Nephron (organoid): Measurements from ENCODE around the gene UBTF.

Experiments
- H3K27ac Mint-ChIP-seq, 3 experiments: 2 replicates each; pipeline ENCODE4 v1.8.0; 2020; ENCODE audit warnings: mixed read lengths in 3 of 3, mild to moderate bottlenecking in 2 of 3, moderate library complexity in 1 of 3
- H3K27me3 Mint-ChIP-seq: 2 replicates; pipeline ENCODE4 v1.8.0; 2021; ENCODE audit warnings: low read depth, mild to moderate bottlenecking, moderate library complexity, mixed read lengths
- H3K36me3 Mint-ChIP-seq: 2 replicates; pipeline ENCODE4 v1.8.0; 2020; ENCODE audit warnings: low read depth, mixed read lengths
- H3K4me1 Mint-ChIP-seq: 2 replicates; pipeline ENCODE4 v1.8.0; 2020; ENCODE audit warnings: mixed read lengths
- H3K4me3 Mint-ChIP-seq, 3 experiments: 2 replicates each; pipeline ENCODE4 v1.8.0; 2020; ENCODE audit warnings: mild to moderate bottlenecking in 3 of 3, mixed read lengths in 3 of 3, moderate library complexity in 2 of 3
- H3K9me3 Mint-ChIP-seq: 2 replicates; pipeline ENCODE4 v1.8.0; 2020; ENCODE audit warnings: mixed read lengths
- CTCF ChIP-seq, 3 experiments: fragments of 200-600 bp; sonication (generic); IDR thresholded peaks; one replicate each; pipeline ENCODE4 v1.5.0; 2021; ENCODE audit warnings: antibody characterized with exemption in 3 of 3; ENCODE audit not compliant: unreplicated experiment in 3 of 3

Gene UBTF

DNA sequence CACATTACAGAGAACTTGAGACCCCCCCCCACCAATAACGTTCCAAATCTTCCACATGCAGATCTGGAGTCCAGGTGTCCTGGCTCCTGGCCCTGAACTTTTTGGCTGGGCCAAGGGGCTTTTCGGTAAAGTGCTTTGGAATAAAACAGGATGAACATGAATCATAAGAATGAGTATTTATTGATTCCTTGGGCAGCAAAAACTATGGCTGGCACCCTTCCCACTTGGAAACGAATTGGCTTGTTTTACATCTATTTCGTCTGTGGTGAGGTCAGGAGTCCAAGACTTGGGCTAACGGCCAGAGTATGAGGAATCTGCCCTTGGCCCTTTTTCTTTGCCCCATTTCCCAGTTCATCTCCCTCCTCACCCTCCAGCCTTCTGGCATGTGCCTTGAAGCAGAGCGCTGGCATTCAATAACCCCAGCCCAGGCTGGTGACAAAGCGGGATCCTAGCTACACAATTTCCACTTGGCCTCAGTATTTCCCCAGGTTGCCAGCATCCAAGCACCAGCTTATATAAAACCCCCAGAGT lies 4.1 kb upstream of the UBTF start:
- Mint-ChIP-seq H3K4me1 (peaks cover 17% of the 10 kb centered on the region), H3K27ac (peak overlapping the region in 2 of 3 experiments; percentile 85 to 86), H3K4me3 (peak overlapping the region; percentile 59 to 83 (median 72)), H3K36me3 (no peaks in the 10 kb centered on the region), H3K9me3 (no peaks in the 10 kb centered on the region), H3K27me3 (no peaks in the 10 kb centered on the region)
- TF ChIP-seq CTCF (IDR thresholded peaks at IDR 0.05; ENCODE audit: unreplicated experiment in 3 of 3) = no peak

DNA sequence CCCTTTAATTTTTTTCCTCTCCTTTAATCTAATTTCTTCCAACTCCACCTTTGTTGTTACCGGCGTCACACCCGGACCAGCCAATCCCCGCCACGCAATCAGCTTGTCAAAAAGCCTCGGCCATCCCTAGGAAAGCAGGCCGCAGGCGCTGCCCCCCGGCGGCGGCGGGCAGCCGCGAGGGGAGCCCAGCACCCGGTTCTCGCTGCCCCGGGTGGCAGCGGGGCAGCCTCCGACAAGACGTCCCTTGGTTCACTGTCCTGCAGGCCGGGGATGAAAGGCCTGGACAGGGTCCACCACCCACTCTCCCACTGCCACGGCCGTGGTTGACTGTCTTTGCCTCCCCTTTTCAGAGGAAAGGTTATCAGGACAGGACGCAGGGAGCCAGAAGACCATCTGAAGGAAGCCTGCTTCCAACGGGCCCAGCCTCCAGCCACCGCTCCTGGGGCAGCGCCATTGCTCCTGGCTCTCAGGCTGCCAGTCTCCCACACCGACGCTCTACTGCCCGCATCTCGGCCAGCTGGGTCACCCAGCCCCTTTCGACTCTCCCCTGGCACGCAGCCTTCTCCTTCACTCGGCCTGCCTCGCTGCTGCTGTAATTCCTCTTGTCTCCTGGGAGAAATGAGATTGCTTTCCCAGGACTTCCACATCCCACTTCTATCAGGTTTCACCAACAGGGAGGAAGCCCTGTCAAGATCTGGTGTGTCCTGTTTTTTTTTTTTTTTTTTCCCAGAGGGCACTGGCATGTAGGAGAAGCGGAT lies 2.8 kb upstream of the UBTF start:
- no peaks in the 10 kb centered on the region for H3K9me3 Mint-ChIP-seq
- H3K4me1 Mint-ChIP-seq = peaks cover 24% of the 10 kb centered on the region
- no peaks in the 10 kb centered on the region for H3K27me3 Mint-ChIP-seq
- H3K4me3 Mint-ChIP-seq = peak overlapping the region; percentile 87 to 93 (median 91)
- peak in 2 of 3 experiments; percentile 7 to 13 for TF ChIP-seq CTCF (IDR thresholded peaks at IDR 0.05; ENCODE audit: unreplicated experiment in 3 of 3)
- peaks cover 5% of the 10 kb centered on the region for H3K36me3 Mint-ChIP-seq
- H3K27ac Mint-ChIP-seq = peak overlapping the region; percentile 86 to 99 (median 96)

GRCh38 chr17:44221862-44222111 lies 2.3 kb upstream of the UBTF start:
- no peak for TF ChIP-seq CTCF (IDR thresholded peaks at IDR 0.05; ENCODE audit: unreplicated experiment in 3 of 3)
- Mint-ChIP-seq H3K27ac (peak overlapping the region; percentile 86 to 99 (median 96)), H3K27me3 (no peaks in the 10 kb centered on the region), H3K36me3 (peaks cover 8% of the 10 kb centered on the region), H3K4me1 (peaks cover 27% of the 10 kb centered on the region), H3K4me3 (peak overlapping the region; percentile 87 to 93 (median 91)), H3K9me3 (no peaks in the 10 kb centered on the region)

- H3K27ac Mint-ChIP-seq = peak overlapping the region; percentile 86 to 99 (median 96)
- H3K4me1 Mint-ChIP-seq = peaks cover 30% of the 10 kb centered on the region
- no peaks in the 10 kb centered on the region for H3K9me3 Mint-ChIP-seq
- H3K36me3 Mint-ChIP-seq = peaks cover 13% of the 10 kb centered on the region
- no peaks in the 10 kb centered on the region for H3K27me3 Mint-ChIP-seq
- no peak for TF ChIP-seq CTCF (IDR thresholded peaks at IDR 0.05; ENCODE audit: unreplicated experiment in 3 of 3)
- peak overlapping the region; percentile 87 to 93 (median 91) for H3K4me3 Mint-ChIP-seq
These were observed 1.8 kb upstream of the UBTF start for GRCh38 chr17:44221084-44221861.

- Mint-ChIP-seq H3K9me3 (no peaks in the 10 kb centered on the region), H3K27me3 (no peaks in the 10 kb centered on the region), H3K27ac (peak overlapping the region; percentile 86 to 99 (median 96)), H3K4me3 (peak overlapping the region; percentile 95 to 97 (median 96)), H3K4me1 (peaks cover 30% of the 10 kb centered on the region), H3K36me3 (peaks cover 21% of the 10 kb centered on the region)
- no peak for TF ChIP-seq CTCF (IDR thresholded peaks at IDR 0.05; ENCODE audit: unreplicated experiment in 3 of 3)
These were observed 973 bp upstream of the UBTF start for GRCh38 chr17:44220213-44221083.
